Natural killer cell (primary cell): ENCODE data around the gene NDUFB1. TPM values are rescaled to one million over a fixed set of nuclear protein-coding genes. Genes with fewer than 3 reads are reported as not detected.
A peak's percentile ranks its signal among the peaks of the same experiment; 100 is the strongest.

Source experiments
- ATAC-seq, 3 donors: fragments of 150-1000 bp in 2 of 3; fragments of 200-7000 bp in 1 of 3; cut with Tn5 transposase; 1 replicate in 1 of 3; 2 replicates in 2 of 3; pipeline ENCODE4 v1.10.0; 2021; ENCODE audit warnings: mild to moderate bottlenecking in 2 of 3, moderate library complexity in 2 of 3
- DNase-seq, 2 donors: peaks; one replicate each; pipeline versions ENCODE4 v3.0.0 to v3.0.0-alpha.2; 2013 to 2021; ENCODE audit warnings: mixed read lengths in 1 of 2
- H3K27ac ChIP-seq: one replicate; pipeline ENCODE4 v1.5.1; 2013; ENCODE audit warnings: mild to moderate bottlenecking, low read length
- H3K27me3 ChIP-seq: one replicate; pipeline ENCODE4 v1.6.1; 2013; ENCODE audit warnings: low read length; ENCODE audit not compliant: control insufficient read depth, insufficient read depth
- H3K36me3 ChIP-seq: one replicate; pipeline ENCODE4 v1.6.1; 2013; ENCODE audit warnings: low read length; ENCODE audit not compliant: control insufficient read depth, insufficient read depth
- H3K4me1 ChIP-seq: one replicate; pipeline ENCODE4 v1.6.1; 2013; ENCODE audit warnings: low read length; ENCODE audit not compliant: control insufficient read depth, insufficient read depth
- H3K4me3 ChIP-seq: one replicate; pipeline ENCODE4 v1.5.1; 2013; ENCODE audit warnings: low read length
- H3K9me3 ChIP-seq: one replicate; pipeline ENCODE4 v1.6.1; 2013; ENCODE audit warnings: low read length; ENCODE audit not compliant: control insufficient read depth, insufficient read depth
- H3K27ac Mint-ChIP-seq, 2 donors: one replicate each; pipeline ENCODE4 v1.8.0; 2022; ENCODE audit warnings: mild to moderate bottlenecking in 2 of 2, mixed read lengths in 2 of 2, moderate library complexity in 1 of 2
- H3K27me3 Mint-ChIP-seq, 2 donors: one replicate each; pipeline ENCODE4 v1.8.0; 2022; ENCODE audit warnings: low read depth in 2 of 2, mixed read lengths in 2 of 2
- H3K36me3 Mint-ChIP-seq: one replicate; pipeline ENCODE4 v1.8.0; 2022; ENCODE audit warnings: mixed read lengths
- H3K4me1 Mint-ChIP-seq, 2 donors: one replicate each; pipeline ENCODE4 v1.8.0; 2022; ENCODE audit warnings: mixed read lengths in 2 of 2
- H3K4me3 Mint-ChIP-seq: one replicate; pipeline ENCODE4 v1.8.0; 2022; ENCODE audit warnings: mild to moderate bottlenecking, moderate library complexity, mixed read lengths
- H3K9me3 Mint-ChIP-seq, 2 donors: one replicate each; pipeline ENCODE4 v1.8.0; 2022; ENCODE audit warnings: mixed read lengths in 2 of 2
- WGBS: methylation state at CpG from one replicate; pipeline ENCODE4 v1.1.7; 2013; ENCODE audit warnings: missing lambda C conversion rate; ENCODE audit not compliant: insufficient coverage; 5-methylcytosine and 5-hydroxymethylcytosine counted together
- intact Hi-C: fragments of 100-400 bp; cut with micrococcal nuclease; formaldehyde crosslinking; loops from one replicate; pipeline ENCODE4 v1.14.2; 2022
- total RNA-seq, 4 donors: library from RNA; stranded (reverse); fragments of 120-200 nt in 1 of 4; gene quantifications; one replicate each; pipeline versions ENCODE4 v1.2.3 to v1.2.4, GENCODE V29; 2013 to 2022
- TF ChIP-seq, protein P1 (sequence below): fragments of 200-600 bp; IDR thresholded peaks from one replicate; pipeline ENCODE4 v1.8.0; 2022; ENCODE audit warnings: antibody characterized with exemption

NDUFB1 gene
- total RNA-seq, 3 donors from 2014 or later (not counting 1 experiment from before 2014, with no cell fraction given) = 40.9 to 55.4 (median 45.0) TPM

DNA sequence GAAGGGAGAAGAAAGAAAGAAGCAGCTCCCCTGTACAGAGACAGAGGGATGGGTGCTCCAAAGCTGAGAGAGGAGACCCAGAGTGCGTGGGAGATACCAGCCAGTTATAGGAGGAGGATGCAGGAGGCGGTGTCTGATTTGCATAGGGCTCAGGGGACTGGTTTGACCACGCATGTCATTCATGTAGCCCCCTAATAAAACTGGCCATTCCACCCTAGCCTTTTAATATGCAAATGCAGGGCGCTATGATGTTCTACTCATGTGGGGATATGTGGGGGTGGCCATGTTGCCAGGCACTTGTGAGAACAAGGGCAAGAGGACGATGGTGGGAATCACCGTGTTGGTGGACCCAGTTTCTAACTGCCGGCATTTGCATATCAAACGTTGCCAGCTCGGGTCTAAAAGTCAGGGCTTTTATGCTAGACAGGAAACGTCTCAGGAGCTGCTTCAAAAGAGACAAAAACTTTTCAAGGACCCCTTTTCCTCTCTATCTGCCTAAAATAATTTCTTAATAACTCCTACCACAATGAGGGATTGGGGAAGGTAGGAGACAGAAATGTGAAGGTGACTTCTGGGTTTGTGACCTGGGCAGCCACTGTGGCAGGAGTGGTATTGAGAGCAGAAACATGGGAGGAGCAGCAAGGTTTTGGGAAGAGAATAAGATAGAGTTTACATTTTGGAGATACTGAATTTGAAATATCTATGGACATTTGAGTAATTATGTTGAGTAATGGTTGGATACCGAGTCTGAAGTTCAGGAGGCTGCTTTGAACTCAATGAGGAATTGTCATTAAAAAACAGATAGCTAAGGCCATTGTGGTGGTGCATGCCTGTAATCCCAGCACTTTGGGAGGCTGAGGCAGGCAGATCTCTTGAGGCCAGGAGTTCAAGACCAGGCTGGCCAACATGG is 12.9 kb downstream of the NDUFB1 start:
- Mint-ChIP-seq H3K9me3 (no peaks in the 10 kb centered on the region), H3K27ac (no peak overlapping the region), H3K4me1 (peaks cover 13 to 16% of the 10 kb centered on the region in 2 donors), H3K27me3 (no peaks in the 10 kb centered on the region), H3K4me3 (no peak overlapping the region), H3K36me3 (no peaks in the 10 kb centered on the region)
- no peaks in the 10 kb centered on the region for H3K9me3 ChIP-seq
- 45% methylated on average over 11 of the region's 11 CpGs for WGBS
- TF ChIP-seq, protein P1, sequence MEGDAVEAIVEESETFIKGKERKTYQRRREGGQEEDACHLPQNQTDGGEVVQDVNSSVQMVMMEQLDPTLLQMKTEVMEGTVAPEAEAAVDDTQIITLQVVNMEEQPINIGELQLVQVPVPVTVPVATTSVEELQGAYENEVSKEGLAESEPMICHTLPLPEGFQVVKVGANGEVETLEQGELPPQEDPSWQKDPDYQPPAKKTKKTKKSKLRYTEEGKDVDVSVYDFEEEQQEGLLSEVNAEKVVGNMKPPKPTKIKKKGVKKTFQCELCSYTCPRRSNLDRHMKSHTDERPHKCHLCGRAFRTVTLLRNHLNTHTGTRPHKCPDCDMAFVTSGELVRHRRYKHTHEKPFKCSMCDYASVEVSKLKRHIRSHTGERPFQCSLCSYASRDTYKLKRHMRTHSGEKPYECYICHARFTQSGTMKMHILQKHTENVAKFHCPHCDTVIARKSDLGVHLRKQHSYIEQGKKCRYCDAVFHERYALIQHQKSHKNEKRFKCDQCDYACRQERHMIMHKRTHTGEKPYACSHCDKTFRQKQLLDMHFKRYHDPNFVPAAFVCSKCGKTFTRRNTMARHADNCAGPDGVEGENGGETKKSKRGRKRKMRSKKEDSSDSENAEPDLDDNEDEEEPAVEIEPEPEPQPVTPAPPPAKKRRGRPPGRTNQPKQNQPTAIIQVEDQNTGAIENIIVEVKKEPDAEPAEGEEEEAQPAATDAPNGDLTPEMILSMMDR = no peak
- peaks cover 17% of the 10 kb centered on the region for H3K4me1 ChIP-seq
- H3K27ac ChIP-seq = no peak overlapping the region
- no peaks in the 10 kb centered on the region for H3K27me3 ChIP-seq
- ATAC-seq = no peak
- H3K4me3 ChIP-seq = no peak overlapping the region
- intact Hi-C loops = loop anchor here (10.0 kb wide), 1 partner anchor 454 kb away; no protein-coding TSS in a partner anchor
- no peaks in the 10 kb centered on the region for H3K36me3 ChIP-seq
- DNase-seq = peak in 1 of 2 donors; percentile 61

DNA sequence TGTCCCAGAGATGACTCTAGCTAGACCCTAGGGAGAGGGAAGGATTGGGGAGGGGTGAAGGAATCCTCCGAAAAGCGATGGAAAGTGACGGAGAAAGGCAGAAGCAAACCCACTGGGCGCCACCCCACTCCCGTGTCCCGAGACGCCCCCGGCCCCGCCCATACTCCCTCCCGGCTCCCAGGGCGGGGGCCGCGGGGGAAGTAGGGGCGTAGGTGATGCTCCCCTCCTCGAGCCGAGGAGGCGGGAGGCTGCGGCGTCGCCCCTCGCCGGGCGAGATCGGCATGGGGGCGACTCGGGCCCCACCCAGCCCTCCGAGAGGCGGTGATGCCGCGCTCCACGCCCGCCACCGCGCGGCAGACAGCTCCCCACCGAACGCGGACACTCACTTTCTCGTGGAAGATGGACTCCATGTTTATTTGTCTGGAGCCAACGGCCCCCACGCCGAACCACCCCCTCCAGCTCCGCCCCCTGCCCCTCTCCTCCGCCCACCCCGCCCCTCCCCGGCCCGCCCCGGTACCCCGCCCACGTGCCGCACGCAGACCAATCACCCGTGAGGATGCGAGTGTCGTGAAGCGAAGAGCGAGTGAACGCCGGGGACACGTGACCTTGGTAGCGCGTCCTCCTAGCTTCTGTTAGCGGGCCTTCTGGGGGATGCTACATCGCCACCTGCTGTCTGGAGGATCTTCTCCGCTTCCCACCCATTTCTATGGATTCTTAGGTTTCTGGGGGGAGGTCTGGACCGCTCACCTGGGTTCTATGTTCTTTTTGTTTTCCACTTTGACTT is 15.2 kb downstream of the NDUFB1 start, which contains the start of gene ATXN3:
TSS of gene ATXN3 (minus strand) at position 440 of the 784 bp plus-strand sequence. CDS start at position 410, 30 bp downstream.
- Mint-ChIP-seq H3K36me3 (no peaks in the 10 kb centered on the region), H3K27ac (peak within 1 kb of the TSS; percentile 88 to 91), H3K27me3 (no peaks in the 10 kb centered on the region), H3K4me3 (peak within 1 kb of the TSS; percentile 99), H3K4me1 (peaks cover 18 to 22% of the 10 kb centered on the region in 2 donors), H3K9me3 (no peaks in the 10 kb centered on the region)
- ATAC-seq = peak; percentile 91 to 98 (median 96)
- Histone ChIP-seq H3K27ac (peak within 1 kb of the TSS; percentile 70), H3K9me3 (no peaks in the 10 kb centered on the region), H3K36me3 (no peaks in the 10 kb centered on the region), H3K27me3 (no peaks in the 10 kb centered on the region), H3K4me3 (peak within 1 kb of the TSS; percentile 76), H3K4me1 (peaks cover 17% of the 10 kb centered on the region)
- intact Hi-C loops = loop anchor here (1.0 to 10.0 kb wide), 3 partner anchors 14 to 452 kb away; partner anchors contain the start of genes CPSF2, NDUFB1 and TRIP11
- TF ChIP-seq, protein P1 = peak; percentile 74
- DNase-seq = peak; percentile 86 to 99
- 0% methylated on average over 60 of the region's 66 CpGs for WGBS

DNA sequence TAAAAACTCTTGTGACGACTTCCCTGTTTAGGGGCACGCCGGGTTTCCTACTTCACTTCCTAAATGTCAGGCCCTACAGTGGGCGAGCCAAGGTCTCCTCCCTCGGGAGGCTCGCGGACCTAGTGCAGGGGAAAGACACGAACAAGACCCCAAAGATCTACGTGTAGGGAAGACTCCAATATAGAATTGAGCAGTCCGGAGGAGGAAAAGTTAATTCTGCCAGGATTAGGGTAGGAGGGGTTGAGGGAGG is 15.7 kb downstream of the NDUFB1 start:
- 0% methylated on average over 10 of the region's 10 CpGs for WGBS
- Histone ChIP-seq H3K27ac (peak overlapping the region; percentile 70), H3K4me1 (peaks cover 17% of the 10 kb centered on the region), H3K36me3 (no peaks in the 10 kb centered on the region), H3K27me3 (no peaks in the 10 kb centered on the region), H3K9me3 (no peaks in the 10 kb centered on the region), H3K4me3 (peak overlapping the region; percentile 76)
- TF ChIP-seq, protein P1 = no peak
- Mint-ChIP-seq H3K27me3 (no peaks in the 10 kb centered on the region), H3K9me3 (no peaks in the 10 kb centered on the region), H3K27ac (peak overlapping the region; percentile 88 to 91), H3K4me1 (peaks cover 18 to 22% of the 10 kb centered on the region in 2 donors), H3K4me3 (peak overlapping the region; percentile 99), H3K36me3 (no peaks in the 10 kb centered on the region)
- peak in 1 of 3 donors; percentile 2 for ATAC-seq
- DNase-seq = peak; percentile 19 to 53
- intact Hi-C loops = loop anchor here (1.0 to 10.0 kb wide), 3 partner anchors 15 to 451 kb away; partner anchors contain the start of genes CPSF2, NDUFB1 and TRIP11
